GM18868 (cell line): ENCODE measurements around the gene HES4.
"Not testable (repeated sequence)": the region's sequence is repeated elsewhere in the genome, so short reads cannot be mapped to it uniquely, and the experiment has no call there.

Source experiments
- ATAC-seq: cut with Tn5 transposase; IDR thresholded peaks from one replicate; pipeline ENCODE4 v1.9.1; 2021; ENCODE audit warnings: mild to moderate bottlenecking, moderate library complexity; ENCODE audit not compliant: unreplicated experiment

HES4 gene

GRCh38 chr1:1033731-1034438, 34.0 kb upstream of the HES4 start:
- ATAC-seq: no peak

DNA sequence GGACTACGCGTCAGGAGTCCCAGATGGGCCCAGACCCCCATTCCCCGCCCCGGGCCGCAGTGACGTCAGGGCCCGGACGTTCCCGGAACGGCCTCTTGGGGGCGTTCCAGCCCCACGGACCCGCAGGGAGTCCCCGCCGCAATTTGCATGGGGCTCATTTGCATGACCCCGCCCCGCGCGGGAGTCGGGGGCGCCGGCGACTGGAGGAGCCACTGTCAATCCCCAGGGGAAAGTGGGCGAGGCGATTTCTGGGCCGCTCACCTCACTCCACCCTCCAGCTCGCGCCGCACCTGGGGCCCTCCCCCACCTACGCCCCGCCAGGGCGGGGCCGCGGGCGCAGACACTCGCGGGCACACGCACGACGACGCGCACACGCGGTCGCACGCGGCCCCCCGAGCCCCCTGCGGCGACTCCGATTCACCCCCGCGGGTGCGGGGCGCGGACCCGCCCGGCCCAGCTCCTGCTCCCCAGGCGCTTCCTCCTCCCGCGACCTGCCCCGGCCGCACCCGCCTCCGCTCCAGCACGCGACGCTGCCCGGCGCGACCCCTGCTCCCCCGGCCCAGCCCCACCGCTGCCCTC, 33.2 kb upstream of the HES4 start:
- ATAC-seq: peak; percentile 75

DNA sequence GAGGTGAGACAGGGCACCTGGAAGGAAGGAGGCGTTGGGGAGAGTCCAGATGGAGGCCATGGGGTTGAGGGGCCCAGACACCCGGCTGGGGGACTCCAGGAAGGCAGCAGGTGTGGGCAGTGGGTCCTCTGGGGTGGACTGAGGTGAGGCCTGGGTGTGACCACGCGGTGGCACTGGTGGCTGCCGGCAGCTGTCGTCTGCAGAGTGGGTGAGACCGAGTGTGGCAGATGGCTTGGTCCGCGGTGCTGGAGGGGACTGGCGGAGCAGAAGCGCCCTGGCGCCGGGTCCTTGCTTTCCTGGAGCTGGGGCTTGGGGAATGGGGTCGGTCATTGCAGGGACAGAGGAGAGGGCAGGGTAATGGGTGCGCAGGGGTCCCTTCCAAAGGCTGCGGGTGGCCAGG, 32.5 kb upstream of the HES4 start:
- ATAC-seq: no peak

DNA sequence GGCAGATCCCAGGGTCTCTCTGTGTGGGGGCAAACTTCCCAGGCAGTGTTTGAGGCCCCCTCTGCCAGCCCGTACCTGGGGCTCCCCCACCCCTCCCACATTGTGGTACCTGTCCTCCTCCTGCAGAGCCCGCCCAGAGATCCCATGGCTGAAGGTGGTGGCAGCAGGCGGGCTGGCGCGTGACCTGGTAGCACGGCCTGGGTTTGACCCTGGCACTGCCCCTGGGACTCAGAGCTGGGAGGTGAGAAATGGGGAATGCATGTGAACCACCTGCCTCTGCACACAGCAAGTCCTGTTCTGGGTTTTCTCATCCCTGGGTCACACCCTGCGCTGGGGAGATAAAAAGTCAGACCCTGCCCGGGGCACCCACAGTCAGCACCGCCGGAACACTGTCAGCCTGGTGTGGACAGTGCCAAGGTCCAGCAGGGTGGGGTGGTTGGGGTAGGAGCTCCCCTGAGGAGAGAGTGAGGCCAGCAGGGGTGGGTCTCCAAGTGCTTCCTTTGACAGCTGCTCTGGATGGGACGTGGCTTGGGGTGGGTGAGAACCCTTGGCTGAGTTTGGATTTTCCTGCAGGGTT, 31.9 kb upstream of the HES4 start:
- ATAC-seq: no peak

DNA sequence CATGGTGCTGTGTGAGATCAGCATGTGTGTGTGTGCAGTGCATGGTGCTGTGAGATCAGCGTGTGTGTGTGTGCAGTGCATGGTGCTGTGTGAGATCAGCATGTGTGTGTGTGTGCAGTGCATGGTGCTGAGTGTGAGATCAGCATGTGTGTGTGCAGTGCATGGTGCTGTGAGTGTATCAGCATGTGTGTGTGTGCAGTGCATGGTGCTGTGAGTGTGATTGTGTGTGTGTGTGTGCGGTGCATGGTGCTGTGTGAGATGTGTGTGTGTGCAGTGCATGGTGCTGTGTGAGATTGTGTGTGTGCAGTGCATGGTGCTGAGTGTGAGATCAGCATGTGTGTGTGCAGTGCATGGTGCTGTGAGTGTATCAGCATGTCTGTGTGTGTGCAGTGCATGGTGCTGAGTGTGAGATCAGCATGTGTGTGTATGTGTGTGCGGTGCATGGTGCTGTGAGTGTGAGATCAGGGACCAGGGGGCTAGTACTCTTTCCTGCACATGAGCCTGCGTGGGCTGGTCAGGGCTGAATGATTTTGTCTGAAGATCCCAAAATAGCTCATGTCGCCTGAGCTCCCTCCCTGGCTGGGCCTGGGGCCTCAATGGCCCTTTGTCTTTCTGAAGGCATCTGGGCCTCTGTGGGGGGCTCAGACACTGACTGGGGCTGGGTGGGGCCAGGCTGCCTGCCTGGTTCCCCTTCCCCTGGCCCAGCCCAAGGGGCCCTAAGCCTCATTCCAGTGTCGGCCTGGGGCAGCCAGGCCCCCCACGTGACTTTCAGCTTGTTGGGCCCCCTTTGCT, 31.2 kb upstream of the HES4 start:
- ATAC-seq: not testable (repeated sequence)

DNA sequence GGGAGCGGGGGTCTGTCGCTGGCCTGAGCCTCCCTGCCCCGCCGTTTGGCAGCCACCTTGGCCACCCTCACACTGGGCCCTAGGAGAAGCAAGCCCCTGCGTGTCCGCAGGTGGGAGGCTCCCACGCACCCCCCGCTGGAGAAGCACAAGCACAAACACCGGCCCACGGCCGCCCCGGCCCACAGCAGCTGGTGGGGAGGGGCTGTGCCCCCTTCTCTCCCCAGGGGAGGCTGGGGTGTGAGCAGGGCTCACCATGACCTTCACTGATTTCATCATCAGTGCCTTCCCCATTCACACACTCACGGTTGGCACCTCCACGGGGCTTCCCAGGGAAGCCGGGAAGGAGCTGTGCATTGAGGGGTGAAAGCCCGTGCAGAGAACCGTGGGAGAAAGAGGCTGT, 27.9 kb upstream of the HES4 start:
- no peak for ATAC-seq

- ATAC-seq: no peak
These were observed 26.9 kb upstream of the HES4 start for GRCh38 chr1:1026599-1027413.

DNA sequence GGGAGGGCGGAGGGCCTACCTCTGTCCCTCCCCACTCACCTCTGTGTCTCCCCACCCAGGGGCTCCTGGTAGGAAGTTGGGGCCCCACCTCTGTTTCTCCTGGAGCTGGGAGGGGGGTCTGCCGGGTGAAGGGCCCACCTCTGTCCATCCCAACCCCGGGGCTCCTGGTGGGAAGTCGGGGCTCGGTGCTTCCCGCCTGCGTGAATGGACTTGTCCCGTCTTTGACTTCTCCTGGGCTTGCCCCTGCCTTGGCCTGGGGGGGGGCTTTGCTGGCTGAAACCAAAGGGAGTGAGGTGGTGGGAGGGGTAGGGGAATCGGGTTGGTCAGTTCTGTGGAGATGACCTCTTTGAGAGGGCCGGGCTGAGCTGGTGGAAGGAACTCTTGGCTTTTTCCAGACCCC, 25.8 kb upstream of the HES4 start:
- ATAC-seq: no peak

DNA sequence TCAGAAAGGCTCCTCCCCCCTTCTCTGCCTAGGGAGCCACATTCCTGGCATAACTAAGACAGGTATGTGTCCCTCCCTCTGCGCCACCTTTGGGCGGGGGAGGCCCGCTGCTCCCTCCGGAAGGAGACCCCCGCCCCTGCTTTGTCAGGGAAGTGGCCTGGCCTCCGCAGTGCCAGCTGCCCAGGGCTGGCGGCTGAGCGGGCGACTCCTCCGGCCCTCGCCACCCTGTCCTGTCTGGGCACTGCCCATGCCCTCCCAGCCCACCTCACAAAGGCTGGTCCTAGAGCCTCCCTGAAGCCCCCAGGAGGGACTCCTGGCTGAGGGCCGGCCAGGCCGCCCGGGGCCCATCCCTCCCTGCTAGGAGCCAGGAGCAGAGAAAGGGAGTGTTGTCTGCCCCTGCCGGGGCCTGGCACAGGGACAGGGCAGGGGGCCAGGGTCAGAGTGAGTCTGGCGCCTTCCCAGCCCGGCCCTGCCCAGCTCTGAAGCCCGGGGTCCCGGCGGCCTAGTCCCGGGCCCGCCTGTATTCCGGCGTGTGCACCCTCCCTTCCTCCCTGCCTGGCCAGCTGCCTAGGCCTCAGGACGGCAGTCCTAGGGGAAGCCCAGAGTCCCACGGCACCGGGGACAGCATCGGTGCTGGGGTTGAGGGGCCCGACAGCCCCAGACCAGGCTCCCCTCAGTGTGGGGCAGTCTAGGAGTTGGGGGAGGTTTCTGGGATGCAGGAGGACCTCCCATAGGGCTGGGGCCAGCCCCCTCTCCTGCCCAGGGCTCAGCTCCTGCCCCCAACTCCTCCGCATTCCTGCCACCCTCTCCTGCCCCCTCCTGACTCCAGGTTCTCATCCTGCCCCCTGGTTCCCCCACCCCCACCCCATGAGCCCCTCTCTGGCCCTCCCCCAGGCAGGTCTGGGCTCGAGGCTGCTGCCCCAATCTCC, 25.1 kb upstream of the HES4 start:
- ATAC-seq: no peak

DNA sequence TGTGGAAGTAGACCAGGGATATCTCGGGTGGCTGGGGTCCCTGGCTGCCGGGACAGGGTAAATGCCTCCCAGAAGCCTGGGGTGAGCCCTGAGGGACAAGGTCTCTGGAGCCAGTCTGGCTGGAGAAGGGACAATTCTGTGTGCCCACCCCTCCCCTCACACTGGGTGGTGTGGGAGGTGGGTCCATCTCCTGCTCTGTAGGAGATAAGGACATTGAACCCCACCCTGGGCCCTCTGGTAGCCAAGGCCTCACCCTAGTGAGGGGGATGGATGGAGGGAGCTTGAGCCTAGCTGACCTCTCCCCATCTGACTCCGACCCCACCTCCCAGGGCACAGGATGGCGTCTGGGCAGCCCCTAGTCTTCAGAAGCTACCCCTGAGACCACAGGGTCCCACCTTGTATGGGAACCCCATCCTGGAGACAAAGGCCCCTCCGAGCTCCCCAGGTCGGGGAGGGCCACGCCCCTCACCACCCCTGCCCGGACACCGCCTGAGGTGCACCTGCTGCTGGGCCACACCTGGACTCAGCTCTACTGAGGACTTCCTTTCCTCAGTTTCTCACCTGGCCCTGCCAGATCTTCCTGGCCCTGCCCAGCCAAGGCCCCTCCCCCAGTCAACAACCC, 24.4 kb upstream of the HES4 start:
- ATAC-seq: no peak

GRCh38 chr1:1023700-1024099, 23.8 kb upstream of the HES4 start:
- no peak for ATAC-seq

- ATAC-seq: no peak
These were observed 22.6 kb upstream of the HES4 start for GRCh38 chr1:1022302-1023009.

DNA sequence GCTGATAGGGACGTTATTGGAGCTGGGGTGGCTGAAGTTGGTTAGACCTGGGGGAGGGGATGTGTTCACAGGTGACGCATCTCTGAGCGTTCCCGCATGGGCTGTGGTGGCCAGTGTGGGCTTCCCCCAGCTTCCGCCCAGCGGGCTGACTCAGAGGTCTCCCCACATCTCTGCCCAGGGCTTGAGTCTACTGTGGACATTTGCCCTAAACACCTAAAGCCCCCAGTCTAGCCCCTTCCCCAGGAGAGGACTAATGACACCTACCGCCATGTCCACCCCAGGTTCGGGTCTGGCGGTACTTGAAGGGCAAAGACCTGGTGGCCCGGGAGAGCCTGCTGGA, 22.0 kb upstream of the HES4 start:
- ATAC-seq: no peak

- ATAC-seq: no peak
These were observed 21.4 kb upstream of the HES4 start for GRCh38 chr1:1021010-1021919.

DNA sequence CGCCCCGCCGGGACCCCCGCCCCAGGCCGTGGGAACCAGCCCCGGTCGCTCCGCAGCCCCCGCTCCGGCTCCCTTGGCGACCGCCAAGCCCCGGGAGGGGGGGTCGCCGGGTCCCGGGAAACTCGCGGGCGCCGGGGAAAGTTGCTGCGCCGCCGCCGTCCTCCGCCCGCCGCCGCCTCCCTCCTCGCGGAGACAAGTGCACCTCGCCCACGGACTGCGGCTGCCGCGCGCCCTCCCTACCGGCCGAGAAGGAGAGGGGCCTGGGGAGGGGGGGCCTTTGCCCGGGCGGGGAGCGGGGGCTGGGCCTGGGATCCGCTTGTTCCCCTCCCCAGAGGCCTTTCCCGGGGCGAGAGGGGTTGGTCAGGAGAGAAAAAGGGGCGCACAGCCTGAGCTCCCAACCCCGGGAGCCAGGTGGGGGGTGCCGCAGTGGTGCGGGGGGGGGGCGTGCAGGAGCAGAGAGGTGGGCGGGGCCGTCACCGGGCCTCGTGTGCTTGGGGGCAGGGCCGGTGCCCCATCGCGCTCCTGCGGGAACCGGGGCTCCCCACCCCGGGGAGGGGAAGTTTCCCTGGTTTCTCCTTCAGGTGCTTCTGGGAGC, 20.6 kb upstream of the HES4 start:
- ATAC-seq: peak; percentile 19

GRCh38 chr1:1020000-1020404, 20.1 kb upstream of the HES4 start, which contains the start of gene AGRN:
Gene AGRN (plus strand): TSS chr1:1020120. CDS start chr1:1020173, 53 bp downstream.
- ATAC-seq: peak; percentile 26
